Activated CD4-positive, alpha-beta T cell treated with anti-CD3 and anti-CD28 coated beads, Interleukin-2, amount 50 U/mL, for 24 hours (primary cell): ENCODE measurements around the gene REN.

Experiments used
- DNase-seq, 2 donors: peaks; one replicate each; pipeline ENCODE4 v3.0.0-alpha.2; 2020; ENCODE audit warnings: low read depth in 1 of 2, low spot score in 1 of 2

The REN gene

DNA sequence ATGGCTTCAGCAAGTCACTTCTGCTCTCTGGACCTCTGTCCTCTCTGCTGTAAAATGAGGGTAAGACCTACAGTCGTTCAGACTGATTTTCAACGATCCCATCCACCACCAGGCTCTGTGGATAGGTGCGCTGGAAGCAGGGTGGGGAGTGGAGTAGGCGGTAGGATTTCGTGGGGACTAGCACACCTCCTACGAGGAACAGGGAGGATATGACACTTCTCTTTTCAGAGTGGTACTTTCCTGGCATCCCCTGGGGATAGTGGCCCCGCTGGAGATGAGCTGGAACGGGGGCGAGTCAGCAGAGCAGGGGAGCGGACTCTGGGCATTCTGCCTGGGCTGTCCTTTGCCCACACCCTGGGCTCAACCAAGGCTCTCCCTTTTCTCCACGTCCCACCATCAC is 32.0 kb downstream of the REN start:
- no peak for DNase-seq

GRCh38 chr1:204132718-204133117 is 33.4 kb downstream of the REN start:
- DNase-seq: no peak

DNA sequence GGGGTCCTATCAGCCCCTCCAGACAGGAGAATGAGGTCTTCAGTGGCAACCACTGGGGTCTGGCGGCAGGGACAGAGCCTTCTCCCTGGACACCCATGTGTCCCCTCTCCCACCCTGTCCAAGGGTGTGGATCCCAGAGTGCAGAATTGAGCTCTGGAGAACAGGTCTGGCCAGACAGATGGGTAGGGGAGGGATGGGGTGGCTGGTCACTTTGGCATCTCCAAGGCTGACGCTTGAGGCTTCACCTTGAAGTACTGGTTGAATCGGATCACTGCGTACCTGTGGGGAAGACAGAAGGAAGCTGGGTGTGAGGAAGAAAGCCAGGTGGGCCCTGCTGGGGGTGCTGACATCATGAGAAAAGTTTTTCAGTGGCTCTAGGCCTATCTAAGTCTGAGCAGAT is 34.2 kb downstream of the REN start:
- no peak for DNase-seq

DNA sequence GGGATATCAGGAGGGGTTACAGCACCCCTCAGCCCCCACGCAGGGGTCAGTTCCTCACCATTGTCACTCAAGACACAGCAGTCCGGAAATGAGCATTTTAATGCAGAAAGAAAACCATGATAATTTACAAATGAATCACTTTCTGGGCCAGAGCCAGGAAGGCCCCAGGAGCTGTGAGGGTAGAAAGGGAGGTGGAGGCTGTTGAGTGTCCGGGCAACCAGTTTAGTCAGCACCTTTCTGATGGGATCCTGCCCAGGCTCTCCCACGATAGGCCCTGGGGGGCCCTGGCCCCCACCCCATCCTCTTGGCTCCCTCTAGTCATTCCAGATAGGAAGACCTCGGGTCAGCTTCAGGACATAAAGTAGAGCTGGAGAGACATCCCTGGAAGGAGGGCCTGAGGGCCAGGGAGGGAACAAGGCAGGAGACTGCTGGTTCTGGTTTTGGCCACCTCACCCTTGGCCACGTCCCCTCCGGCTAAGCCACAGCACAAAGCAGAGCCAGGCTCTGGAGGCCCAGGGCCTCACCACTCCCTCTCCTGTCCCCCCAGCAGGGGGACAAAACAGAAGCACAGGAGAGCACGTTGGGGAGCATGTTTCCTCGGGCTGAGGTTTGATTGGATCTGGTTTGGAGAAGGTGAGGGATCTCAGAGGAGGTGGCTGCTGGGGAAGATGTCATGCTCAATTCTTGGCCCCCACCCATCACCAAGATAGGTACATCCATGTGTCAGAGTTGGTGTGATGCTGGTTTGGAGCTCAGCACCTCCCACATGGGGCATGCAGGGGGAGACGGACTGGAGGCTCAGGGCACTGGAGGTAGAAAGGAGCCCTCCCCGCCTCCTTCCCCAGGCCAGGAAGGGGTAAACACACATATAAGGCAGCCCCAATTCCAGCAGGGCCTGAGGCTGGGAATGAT is 34.9 kb downstream of the REN start:
- DNase-seq: no peak

GRCh38 chr1:204130178-204130577 is 36.0 kb downstream of the REN start:
- DNase-seq: no peak

DNA sequence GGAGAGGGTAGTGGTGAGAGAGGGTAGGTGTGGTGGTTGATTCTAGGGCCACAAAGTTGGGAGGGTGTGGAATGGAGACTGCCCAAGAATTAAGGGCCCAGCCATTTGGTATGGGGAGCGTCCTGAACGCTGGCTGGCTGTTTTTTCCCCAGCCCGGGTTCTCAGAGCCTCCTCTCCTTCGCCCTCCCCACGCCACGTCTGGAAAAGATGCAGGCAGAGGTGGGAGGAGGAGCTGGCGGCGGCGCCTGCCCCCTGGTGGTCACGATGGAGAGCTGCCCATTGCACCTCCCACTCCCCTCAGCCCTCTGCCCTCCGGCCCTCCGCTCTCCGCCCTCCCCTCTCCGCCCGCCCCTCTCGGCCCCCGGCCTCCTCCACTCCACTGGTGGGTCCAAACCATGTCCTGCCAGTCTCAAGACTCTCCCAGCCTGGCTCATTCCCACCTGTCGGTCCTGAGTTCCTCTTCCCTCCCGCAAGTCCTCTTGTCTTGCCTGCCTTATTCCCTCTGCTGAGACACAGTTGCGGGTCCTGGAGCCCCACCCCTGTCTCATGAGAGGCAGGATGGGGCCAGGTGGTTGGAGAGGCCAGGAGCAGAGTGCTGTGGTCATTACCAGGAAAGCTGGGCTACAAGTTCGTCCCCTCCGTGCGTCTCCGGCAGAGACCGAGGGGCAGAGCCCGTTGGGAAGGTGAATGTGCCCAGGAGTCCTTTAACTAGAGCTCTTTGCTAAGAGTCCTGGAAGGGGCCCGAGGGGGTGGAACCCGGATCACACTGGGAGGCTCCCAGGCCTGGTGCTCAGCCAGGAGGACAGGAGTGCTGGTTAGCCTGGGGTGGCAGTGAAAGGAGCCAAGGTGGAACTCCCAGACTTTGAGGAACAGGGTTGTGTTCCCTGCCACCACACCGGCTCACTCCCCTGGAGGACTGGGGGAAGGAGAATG is 36.9 kb downstream of the REN start:
- DNase-seq: peak; percentile 36 to 41

DNA sequence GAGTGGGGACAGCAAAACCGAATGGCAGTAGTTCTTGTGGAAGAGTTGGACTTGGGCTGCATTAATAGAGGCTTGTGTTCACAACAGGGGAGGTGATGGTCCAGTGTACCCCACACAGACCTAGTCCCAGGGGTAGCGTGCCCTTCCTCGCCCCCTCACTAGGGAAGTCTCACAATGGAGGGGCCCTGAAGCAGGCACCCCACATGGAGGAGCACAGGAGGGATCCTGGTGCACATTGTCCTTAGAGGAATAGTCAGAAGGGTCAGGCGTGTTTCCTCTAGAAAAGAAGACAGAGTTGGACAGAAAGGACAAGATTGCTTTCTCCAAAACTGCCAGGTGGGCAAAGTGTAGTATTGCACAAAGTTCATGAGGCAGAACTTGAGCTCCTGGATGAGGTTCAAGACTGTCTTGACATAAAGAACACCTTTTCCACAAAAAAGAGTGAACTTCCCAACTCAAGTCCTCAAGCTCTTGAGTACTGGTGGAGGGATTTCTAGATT is 37.6 kb downstream of the REN start:
- no peak for DNase-seq

GRCh38 chr1:204127597-204128242 is 38.4 kb downstream of the REN start:
- DNase-seq: no peak

- no peak for DNase-seq
Measured at GRCh38 chr1:204126956-204127355, 39.2 kb downstream of the REN start.

DNA sequence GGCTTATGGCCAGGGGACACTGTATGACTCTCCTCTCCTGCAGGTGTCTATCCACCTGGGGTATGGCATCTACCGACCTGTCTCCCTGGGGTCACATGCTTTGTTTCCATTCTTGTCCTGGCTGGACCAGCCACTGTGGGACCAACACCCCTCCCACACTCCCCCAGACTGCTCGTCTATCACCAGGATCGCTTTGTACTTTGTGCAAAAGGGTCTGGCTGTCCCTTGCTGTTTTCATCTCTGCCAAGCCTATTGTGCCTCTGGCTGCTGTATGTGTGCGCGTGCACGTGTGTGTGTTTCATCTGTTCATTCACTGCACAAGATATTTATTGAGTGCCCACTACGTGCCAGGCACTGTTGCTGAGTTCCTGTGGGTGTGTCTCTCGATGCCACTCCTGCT is 39.8 kb downstream of the REN start:
- no peak for DNase-seq

- no peak for DNase-seq
Measured at GRCh38 chr1:204125759-204126351, 40.3 kb downstream of the REN start.

GRCh38 chr1:204124639-204125038 is 41.5 kb downstream of the REN start:
- no peak for DNase-seq

GRCh38 chr1:204123376-204123775 is 42.8 kb downstream of the REN start:
- DNase-seq: no peak

DNA sequence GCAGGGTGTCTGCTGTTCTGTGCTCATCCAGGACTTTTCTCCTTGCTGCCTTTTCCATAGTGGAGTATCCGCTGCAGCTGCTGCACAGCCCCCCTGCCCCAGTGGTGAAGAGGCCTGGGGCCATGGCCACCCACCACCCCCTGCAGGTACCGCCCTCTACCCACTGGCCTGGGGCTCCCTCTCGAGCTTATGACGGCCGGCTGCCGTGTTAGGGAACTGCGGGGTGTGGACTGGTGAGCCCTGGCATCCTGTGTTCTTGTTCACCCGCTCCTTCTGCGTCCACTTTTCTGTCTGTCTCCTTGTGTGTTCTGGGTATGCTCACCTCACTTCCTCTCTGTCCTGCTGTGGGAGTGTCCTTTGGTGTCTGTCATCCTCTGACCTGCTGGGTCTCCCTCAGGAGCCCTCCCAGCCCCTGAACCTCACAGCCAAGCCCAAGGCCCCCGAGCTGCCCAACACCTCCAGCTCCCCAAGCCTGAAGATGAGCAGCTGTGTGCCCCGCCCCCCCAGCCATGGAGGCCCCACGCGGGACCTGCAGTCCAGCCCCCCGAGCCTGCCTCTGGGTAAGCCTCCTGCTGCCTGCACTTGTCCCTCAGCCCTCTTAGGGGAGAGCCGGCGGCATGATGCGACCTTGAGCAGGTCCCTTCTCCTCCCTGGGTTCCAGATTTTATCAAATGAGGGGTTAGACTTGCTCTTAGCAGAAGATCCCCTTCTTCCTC is 44.1 kb downstream of the REN start:
- DNase-seq: no peak

GRCh38 chr1:204116539-204116938 is 49.6 kb downstream of the REN start:
- no peak for DNase-seq

GRCh38 chr1:204115116-204115515 is 51.0 kb downstream of the REN start:
- DNase-seq: no peak

DNA sequence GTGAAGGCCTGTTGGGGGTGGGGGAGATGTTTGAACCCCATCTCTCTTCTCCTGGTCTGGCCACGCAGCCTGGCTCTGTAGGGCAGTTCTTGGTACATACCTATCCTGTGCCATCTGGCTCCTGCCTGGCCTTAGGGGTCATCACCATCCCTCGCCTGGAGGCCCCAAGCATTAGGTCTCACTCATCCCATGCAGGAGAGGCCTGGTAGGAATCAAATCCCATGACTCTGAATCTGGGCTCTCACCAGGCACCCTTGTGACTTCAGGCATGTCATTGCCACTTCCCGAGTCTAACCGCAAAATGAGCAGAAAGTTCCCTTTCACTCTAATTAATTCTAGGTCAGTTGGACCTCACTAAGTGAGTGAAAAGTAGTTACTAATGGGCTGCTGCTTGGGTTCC is 51.5 kb downstream of the REN start:
- no peak for DNase-seq

GRCh38 chr1:204113896-204114295 is 52.2 kb downstream of the REN start:
- DNase-seq: no peak

GRCh38 chr1:204112876-204113730 is 53.0 kb downstream of the REN start:
- no peak for DNase-seq
